ENCODE results near the gene GADD45B.

DNA sequence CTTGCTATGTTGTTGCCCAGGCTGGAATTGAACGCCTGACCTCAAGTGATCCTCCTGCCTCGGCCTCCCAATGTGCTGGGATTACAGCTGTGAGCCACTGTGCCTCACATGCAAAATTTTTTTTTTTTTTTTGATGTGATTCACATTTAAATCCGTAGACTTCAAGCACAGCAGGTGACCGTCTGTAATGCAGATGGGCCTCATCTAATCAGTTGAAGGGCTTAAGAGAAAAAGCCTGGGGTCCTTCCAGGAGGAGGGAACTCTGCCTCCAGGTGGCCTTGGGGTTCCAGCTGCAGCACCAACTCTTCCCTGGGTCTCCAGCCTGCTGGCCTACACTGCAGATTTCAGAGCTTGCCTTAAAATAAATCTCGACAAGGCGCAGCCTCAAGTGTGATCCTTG, 43.6 kb downstream of the GADD45B start:
- TF ChIP-seq, protein P1, sequence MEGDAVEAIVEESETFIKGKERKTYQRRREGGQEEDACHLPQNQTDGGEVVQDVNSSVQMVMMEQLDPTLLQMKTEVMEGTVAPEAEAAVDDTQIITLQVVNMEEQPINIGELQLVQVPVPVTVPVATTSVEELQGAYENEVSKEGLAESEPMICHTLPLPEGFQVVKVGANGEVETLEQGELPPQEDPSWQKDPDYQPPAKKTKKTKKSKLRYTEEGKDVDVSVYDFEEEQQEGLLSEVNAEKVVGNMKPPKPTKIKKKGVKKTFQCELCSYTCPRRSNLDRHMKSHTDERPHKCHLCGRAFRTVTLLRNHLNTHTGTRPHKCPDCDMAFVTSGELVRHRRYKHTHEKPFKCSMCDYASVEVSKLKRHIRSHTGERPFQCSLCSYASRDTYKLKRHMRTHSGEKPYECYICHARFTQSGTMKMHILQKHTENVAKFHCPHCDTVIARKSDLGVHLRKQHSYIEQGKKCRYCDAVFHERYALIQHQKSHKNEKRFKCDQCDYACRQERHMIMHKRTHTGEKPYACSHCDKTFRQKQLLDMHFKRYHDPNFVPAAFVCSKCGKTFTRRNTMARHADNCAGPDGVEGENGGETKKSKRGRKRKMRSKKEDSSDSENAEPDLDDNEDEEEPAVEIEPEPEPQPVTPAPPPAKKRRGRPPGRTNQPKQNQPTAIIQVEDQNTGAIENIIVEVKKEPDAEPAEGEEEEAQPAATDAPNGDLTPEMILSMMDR (IDR thresholded peaks at IDR 0.05; ENCODE audit: low read depth, low read length, poor library complexity, severe bottlenecking) = no peak
- no peak for TF ChIP-seq EZH2phosphoT487 (IDR thresholded peaks at IDR 0.05; ENCODE audit: borderline replicate concordance, low read length)
